GM13977 (cell line): Measurements from ENCODE around the gene RGMA.

ENCODE experiments used
- DNase-seq: peaks from one replicate; pipeline ENCODE4 v3.0.0; 2012; ENCODE audit warnings: low spot score
- in situ Hi-C: fragments of 300-500 bp; cut with MboI; formaldehyde crosslinking; loops from one replicate; pipeline ENCODE4 v1.12.0; 2022; ENCODE audit warnings: low sequenced_read_pairs, low pct_unique_long_range_greater_than_20kb, mixed read lengths, inconsistent platforms; ENCODE audit not compliant: unreplicated experiment
- TF ChIP-seq, protein P1 (sequence below): IDR thresholded peaks from 2 replicates; pipeline ENCODE4 v1.5.1; 2012; ENCODE audit warnings: mild to moderate bottlenecking, control low read depth; ENCODE audit not compliant: insufficient read depth; ENCODE audit errors: extremely low read depth, missing control alignments

Gene RGMA

DNA sequence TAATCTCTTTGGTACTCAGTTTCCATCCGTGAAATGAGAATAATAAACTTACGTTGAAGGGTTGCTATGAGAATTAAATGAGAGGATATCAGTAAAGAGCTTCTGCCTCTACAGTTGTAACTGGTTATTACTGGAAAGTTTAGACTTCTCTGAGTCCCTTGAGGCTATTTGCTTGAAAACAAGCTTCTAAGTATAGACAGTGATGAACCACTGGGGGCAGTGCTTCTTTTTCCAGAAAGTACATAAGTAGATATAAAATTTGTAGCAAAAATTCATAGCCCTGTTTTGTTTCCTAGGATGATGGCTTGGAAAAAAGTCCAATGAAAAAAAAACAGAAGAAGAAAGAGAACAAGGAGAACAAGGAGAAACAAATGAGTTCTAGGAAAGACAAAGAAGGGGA is 87.1 kb downstream of the RGMA start:
- in situ Hi-C loops: no loop called here
- DNase-seq: no peak
- TF ChIP-seq, protein P1, sequence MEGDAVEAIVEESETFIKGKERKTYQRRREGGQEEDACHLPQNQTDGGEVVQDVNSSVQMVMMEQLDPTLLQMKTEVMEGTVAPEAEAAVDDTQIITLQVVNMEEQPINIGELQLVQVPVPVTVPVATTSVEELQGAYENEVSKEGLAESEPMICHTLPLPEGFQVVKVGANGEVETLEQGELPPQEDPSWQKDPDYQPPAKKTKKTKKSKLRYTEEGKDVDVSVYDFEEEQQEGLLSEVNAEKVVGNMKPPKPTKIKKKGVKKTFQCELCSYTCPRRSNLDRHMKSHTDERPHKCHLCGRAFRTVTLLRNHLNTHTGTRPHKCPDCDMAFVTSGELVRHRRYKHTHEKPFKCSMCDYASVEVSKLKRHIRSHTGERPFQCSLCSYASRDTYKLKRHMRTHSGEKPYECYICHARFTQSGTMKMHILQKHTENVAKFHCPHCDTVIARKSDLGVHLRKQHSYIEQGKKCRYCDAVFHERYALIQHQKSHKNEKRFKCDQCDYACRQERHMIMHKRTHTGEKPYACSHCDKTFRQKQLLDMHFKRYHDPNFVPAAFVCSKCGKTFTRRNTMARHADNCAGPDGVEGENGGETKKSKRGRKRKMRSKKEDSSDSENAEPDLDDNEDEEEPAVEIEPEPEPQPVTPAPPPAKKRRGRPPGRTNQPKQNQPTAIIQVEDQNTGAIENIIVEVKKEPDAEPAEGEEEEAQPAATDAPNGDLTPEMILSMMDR: no peak

- DNase-seq: no peak
- in situ Hi-C loops: no loop called here
- TF ChIP-seq, protein P1: no peak
Observed at GRCh38 chr15:93001156-93001555, 87.9 kb downstream of the RGMA start.

GRCh38 chr15:92997821-92998220 is 91.2 kb downstream of the RGMA start:
- no peak for DNase-seq
- TF ChIP-seq, protein P1: no peak
- in situ Hi-C loops: no loop called here

DNA sequence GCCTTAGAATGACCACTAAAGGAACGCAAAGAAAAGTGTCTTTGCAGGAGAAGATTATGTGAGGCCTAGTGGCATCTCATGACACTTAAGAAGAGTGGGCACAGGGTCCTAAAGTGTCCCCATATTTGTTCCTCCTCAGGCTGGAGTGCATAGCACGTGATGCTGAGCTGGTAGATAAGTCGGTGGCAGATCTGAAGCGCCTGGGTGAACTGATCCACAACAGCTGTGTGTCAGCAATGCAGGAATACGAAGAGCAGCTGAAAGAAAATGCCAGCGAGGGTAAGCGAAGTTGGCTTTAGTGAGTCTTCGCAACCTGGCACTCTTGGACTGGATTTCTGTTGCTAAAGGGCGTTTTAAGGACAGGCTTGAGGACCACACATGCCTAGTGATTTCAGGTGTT is 96.3 kb downstream of the RGMA start:
- no peak for DNase-seq
- in situ Hi-C loops: no loop called here
- TF ChIP-seq, protein P1: no peak

DNA sequence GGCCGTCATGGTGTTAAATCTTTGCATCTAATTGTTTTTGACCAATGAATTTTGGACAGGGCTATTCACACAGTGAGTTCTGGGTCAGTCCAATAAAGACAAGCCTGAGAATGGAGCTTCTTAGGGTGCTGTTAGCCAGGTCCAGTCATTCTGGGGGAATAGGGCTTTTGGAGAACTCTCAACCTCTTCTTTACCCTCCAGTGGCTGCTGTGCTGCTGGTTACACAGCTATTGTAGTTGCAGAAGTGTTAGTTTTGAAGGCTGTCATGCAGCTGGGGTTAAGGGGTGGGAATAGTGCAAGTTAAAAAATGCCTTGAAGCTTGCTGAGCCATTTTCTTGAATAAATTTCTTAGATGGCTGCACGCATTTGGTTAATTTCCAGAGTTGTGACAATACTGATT is 99.0 kb downstream of the RGMA start:
- TF ChIP-seq, protein P1: no peak
- in situ Hi-C loops: no loop called here
- no peak for DNase-seq

- TF ChIP-seq, protein P1: no peak
- no peak for DNase-seq
- in situ Hi-C loops: no loop called here
Observed at GRCh38 chr15:92989470-92989869, 99.5 kb downstream of the RGMA start.
